HFF-Myc (cell line): ENCODE measurements around the gene SPRR2D.
"Not testable (repeated sequence)": the region's sequence is repeated elsewhere in the genome, so short reads cannot be mapped to it uniquely, and the experiment has no call there.

Source experiments
- DNase-seq: peaks from one replicate; pipeline ENCODE4 v3.0.0-alpha.2; 2011; ENCODE audit warnings: low read depth; ENCODE audit errors: extremely low read depth
- H3K4me3 ChIP-seq: replicated peaks from 2 replicates; pipeline ENCODE4 v1.5.1; 2011; ENCODE audit warnings: low read depth, mild to moderate bottlenecking, control low read depth, low read length
- TF ChIP-seq, protein P1 (sequence below): IDR thresholded peaks from 2 replicates; pipeline ENCODE4 v1.5.1; 2012; ENCODE audit warnings: mild to moderate bottlenecking, low read depth, low read length, control low read depth; ENCODE audit errors: missing control alignments

Gene SPRR2D

DNA sequence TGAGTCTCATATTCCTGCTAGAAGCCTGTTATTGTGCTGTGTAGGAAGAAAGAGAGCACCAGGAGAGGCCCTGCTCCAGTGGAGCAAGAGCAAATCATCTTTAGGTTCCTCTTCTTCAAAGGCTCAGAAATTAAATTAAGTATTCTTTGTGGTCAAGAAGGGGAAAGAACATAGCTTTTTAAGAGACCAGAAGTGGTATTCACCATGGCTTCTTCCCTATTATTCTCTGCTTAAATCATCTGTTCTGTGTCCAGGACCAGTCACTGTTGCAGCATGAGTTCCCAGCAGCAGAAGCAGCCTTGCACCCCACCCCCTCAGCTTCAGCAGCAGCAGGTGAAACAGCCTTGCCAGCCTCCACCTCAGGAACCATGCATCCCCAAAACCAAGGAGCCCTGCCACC is 8.8 kb downstream of the SPRR2D start:
- no peak for DNase-seq
- H3K4me3 ChIP-seq: no peak overlapping the region
- TF ChIP-seq, protein P1, sequence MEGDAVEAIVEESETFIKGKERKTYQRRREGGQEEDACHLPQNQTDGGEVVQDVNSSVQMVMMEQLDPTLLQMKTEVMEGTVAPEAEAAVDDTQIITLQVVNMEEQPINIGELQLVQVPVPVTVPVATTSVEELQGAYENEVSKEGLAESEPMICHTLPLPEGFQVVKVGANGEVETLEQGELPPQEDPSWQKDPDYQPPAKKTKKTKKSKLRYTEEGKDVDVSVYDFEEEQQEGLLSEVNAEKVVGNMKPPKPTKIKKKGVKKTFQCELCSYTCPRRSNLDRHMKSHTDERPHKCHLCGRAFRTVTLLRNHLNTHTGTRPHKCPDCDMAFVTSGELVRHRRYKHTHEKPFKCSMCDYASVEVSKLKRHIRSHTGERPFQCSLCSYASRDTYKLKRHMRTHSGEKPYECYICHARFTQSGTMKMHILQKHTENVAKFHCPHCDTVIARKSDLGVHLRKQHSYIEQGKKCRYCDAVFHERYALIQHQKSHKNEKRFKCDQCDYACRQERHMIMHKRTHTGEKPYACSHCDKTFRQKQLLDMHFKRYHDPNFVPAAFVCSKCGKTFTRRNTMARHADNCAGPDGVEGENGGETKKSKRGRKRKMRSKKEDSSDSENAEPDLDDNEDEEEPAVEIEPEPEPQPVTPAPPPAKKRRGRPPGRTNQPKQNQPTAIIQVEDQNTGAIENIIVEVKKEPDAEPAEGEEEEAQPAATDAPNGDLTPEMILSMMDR: no peak

DNA sequence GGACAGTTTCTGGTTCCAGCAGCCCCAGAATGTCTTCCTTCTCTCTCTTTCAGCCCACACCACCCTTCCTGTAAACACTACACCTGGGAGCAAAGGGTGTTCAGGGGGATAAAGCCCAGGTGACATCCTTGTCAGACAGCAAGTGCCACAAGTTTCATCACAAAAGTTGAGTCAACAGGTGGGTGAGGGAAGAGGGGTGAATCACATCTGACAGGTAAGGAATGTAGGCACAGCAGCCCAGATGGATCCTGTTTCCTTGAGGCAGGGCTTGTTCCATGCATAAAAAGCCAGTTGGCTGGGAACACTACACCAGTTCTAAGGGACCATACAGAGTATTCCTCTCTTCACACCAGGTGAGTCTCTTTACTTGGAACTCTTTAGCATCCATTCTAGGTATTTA is 10.0 kb downstream of the SPRR2D start, which contains the start of gene SPRR1B:
SPRR1B (plus strand) TSS at position 309 of the 400 bp plus-strand sequence. CDS start 1,143 bp downstream, outside the sequence.
- DNase-seq: no peak
- TF ChIP-seq, protein P1: no peak
- H3K4me3 ChIP-seq: no peak within 1 kb of the TSS

DNA sequence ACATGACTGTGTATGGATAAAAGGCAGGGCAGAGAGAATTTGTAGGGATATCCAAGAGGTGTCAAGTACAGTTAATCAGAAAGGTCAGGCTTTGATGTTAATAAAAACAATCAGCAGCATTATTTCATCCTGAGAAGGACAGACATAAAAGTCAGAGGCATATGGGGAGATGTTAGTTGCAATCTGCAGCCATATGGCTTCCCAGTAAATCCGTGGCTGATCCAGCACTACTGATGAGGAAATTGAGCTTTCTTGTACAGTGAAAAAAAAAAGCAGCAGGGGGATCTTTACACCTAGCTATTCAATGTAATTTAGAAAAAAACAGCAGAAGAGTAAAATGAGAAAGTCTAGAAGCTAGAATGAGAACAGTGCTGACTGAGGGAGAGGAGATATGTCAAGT is 12.2 kb downstream of the SPRR2D start:
- H3K4me3 ChIP-seq: no peak overlapping the region
- TF ChIP-seq, protein P1: no peak
- DNase-seq: no peak

DNA sequence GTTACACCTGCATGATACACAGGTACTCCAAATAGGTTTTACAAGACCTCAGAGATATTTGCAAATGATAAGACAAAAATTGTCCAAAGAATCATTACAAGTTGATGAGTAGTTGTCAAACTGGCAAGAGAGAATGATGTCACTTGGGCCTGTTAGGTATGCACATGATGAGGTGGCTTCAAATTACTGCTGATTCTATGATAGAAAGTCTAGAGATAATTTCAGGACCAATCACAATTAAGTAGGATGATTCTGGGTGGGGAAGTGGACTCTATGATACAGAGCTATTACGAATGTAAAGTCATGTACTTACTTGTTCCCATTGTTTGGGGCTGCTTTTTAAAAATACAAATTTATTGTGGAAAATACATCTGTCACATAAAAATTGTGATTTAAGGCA is 15.1 kb downstream of the SPRR2D start:
- no peak overlapping the region for H3K4me3 ChIP-seq
- TF ChIP-seq, protein P1: no peak
- no peak for DNase-seq

DNA sequence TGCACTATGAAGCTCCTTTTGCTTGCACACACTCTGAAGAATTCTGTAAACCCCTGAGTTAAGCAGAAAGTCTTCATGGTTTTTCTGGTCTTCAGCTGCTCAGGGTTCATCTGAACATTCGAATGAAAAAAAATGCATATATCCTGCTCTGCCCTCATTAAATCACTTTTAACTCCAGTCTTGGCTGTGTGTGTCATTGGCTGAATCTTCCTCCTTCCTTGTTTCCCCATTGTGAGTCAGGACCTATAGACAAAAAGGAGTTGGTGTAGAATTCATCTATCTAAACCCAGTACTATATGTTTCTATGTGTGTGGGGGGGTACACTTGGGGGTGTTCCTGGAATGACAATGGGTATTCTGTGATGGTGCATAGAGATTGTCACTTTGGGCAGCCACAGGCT is 16.5 kb downstream of the SPRR2D start:
- no peak for DNase-seq
- no peak overlapping the region for H3K4me3 ChIP-seq
- TF ChIP-seq, protein P1: no peak

DNA sequence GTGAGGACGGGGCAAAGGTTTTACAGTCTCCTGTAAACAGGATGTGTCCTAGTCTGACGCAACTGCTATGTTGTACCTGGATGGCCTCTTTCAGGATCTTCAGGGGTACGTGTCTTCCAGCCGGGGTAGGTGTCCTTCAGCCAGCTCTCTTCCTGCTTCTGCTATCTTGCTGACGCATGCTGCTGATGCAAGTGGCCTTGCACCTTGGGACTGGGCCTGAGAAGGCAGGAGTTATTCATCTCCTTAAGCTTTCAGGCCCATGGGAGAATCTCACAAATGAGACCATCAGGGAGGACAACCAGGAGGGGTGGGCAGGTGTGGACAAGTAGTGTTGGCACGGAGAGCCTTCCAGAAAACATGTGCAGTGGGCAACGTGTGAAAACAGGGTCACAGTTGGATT is 17.8 kb downstream of the SPRR2D start:
- TF ChIP-seq, protein P1: no peak
- DNase-seq: no peak
- H3K4me3 ChIP-seq: no peak overlapping the region

DNA sequence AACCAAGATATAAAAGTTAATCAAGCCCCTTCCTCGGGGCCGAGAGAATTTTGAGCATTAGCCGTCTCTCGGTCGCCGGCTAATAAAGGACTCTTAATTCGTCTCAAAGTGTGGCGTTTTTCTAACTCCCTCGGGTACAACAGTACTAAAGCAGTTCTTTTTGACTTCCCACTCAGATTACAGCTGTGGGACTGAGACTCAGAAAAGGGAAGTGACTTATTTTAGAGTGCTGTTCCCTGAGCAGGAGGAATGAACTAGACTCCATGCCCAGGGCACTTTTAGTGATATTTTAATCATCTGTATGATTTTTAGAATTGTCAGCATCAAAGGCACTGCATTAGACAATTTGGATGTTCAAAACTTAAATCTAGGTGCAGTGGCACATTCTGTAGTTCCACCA is 18.6 kb downstream of the SPRR2D start:
- not testable (repeated sequence) for DNase-seq, H3K4me3 ChIP-seq

DNA sequence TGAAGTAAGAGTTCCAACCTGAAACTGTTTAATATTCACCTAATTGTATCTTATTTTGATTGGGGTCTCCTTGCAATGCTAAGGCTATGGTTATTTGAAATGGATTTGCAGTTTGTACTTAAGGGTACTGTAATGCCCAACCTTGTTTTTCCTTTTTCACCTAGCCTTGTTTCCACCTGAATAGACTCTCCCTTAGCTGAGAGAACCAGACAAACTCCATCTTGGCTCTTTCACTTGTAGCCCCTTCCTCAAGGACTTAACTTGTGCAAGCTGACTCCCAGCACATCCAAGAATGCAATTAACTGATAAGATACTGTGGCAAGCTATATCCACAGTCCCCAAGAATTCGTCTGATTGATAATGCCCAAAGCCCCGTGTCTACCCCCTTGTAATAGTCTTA is 19.1 kb downstream of the SPRR2D start:
- H3K4me3 ChIP-seq, DNase-seq: not testable (repeated sequence)

DNA sequence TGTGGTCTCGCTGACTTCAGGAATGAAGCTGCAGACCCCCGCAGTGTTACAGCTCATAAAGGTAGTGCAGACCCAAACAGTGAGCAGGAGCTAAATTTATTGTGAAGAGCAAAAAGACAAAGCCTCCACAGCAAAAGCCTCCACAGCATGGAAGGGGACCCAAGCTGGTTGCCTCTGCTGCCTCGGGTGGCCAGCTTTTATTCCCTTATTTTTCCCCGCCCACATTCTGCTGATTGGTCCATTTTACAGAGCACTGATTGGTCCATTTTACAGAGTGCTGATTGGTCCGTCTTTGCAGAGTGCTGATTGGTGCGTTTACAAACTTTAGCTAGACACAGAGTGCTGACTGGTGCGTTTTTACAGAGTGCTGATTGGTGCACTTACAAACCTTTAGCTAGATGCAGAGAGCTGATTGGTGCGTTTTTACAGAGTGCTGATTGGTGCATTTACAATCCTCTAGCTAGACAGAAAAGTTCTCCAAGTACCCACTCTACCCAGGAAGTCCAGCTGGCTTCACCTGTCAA is 29.6 kb downstream of the SPRR2D start:
- H3K4me3 ChIP-seq, DNase-seq: not testable (repeated sequence)
